ENCODE measurements around the gene IKBKG.

IKBKG gene

DNA sequence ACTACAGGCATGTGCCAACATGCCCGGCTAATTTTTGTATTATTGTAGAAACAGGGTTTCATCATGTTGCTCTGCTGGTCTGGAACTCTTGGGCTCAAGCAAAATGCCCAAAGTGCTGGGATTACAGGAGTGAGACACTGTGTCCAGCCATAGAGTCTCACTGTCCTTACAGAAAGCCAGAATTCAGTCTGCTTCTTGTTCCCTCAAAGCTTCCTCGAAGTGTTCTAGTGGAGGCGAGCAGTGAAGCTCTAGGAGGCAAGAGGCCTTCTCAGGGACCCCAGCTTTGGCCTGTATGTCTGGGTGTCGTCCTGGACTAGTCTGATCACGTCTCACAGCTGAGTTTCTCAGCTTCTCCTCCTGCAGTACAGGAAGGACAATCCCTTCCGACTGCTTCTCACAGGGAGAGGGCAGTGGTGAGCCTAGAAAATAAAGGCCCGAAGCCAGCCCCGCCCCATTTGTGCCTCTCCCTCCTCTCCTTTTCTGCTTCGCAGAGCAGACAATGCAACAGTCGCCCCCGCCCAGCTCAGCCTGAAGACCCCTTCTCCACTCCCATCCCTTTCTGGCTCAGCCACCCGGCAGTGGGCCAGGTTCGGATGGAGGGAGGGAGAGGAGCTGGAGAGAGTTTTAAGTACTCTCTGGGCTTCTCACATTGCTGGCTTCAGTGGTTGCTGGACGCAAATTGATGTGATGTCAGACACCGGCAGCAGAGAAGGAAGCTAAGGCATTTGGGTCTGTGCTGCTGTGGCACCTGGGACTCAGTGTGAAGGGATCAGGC, 20.3 kb upstream of the IKBKG start:
- no peak overlapping the region for H4K8ac ChIP-seq (ENCODE audit: low read depth, low read length)
- H3K9me3 ChIP-seq (replicated peaks in 1 of 2; ENCODE audit: control insufficient read depth in 2 of 2, insufficient read depth in 1 of 2, low read depth in 1 of 2, low read length in 2 of 2) = no peaks in the 10 kb centered on the region
- H2BK15ac ChIP-seq (ENCODE audit: low read length) = no peak overlapping the region
- no peak overlapping the region for H4K91ac ChIP-seq (ENCODE audit: low read depth, low read length, poor library complexity)
- no peak overlapping the region for H2BK5ac ChIP-seq (ENCODE audit: low read length)
- H3K9ac ChIP-seq (ENCODE audit: low read depth, low read length, poor library complexity) = peak overlapping the region; percentile 63
- no peak overlapping the region for H2BK120ac ChIP-seq (ENCODE audit: low read depth, low read length)
- no peak overlapping the region for H3K23ac ChIP-seq (ENCODE audit: low read depth, low read length, poor library complexity)
- no CpG with 5 or more reads among the region's 15 CpGs for WGBS, 2 donors (ENCODE audit: extremely low coverage in 2 of 2, insufficient read length in 2 of 2, insufficient replicate concordance in 1 of 2)
- peak overlapping the region; percentile 73 for H2AFZ ChIP-seq (ENCODE audit: low read length)
- no peaks in the 10 kb centered on the region for H3K27me3 ChIP-seq (ENCODE audit: control insufficient read depth in 3 of 3, insufficient read depth in 3 of 3, low read depth in 1 of 3, low read length in 3 of 3)
- peak overlapping the region; percentile 43 for H3K4me2 ChIP-seq (ENCODE audit: insufficient read depth, low read length, poor library complexity, severe bottlenecking)
- peaks cover 0 to 8% of the 10 kb centered on the region in 2 donors for H3K36me3 ChIP-seq (replicated peaks in 1 of 2; ENCODE audit: control insufficient read depth in 2 of 2, insufficient read depth in 2 of 2, low read length in 2 of 2)
- H3K14ac ChIP-seq (ENCODE audit: low read length) = no peak overlapping the region
- H3K4ac ChIP-seq (ENCODE audit: low read length) = no peak overlapping the region
- peak overlapping the region; percentile 71 for H3K18ac ChIP-seq (ENCODE audit: low read length)
- DNase-seq (ENCODE audit: low spot score) = peak; percentile 50
- no peak overlapping the region for H2AK5ac ChIP-seq (ENCODE audit: low read depth, low read length)
- H3K27ac ChIP-seq (replicated peaks; ENCODE audit: low read length) = peak overlapping the region; percentile 60
- H3K4me1 ChIP-seq (ENCODE audit: control insufficient read depth in 2 of 2, insufficient read depth in 1 of 2, low read depth in 1 of 2, low read length in 2 of 2) = peaks cover 3 to 7% of the 10 kb centered on the region in 2 donors
- no peak overlapping the region for H2BK12ac ChIP-seq (ENCODE audit: low read length)
- no peaks in the 10 kb centered on the region for H3K79me1 ChIP-seq (ENCODE audit: low read depth, low read length)
- no peak overlapping the region for H3K4me3 ChIP-seq (ENCODE audit: low read length in 2 of 2)

DNA sequence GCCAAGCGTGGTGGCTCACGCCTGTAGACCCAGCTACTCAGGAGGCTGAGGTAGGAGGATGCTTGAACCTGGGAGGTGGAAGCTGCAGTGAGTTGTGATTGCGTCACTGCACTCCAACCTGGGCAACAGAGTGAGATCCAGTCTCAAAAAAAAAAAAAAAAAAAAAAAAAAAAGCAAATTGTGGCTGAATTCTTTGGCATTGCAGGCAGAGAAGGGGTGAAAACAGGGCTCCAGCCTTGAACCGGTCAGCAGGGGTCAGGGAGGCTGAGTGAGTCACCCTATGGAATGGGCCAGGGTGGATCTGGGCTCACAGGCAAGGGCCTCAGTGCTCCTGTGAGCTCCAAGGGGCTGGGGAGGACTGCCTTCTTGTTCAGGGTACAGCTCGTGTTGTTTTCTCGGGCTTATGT, 18.2 kb upstream of the IKBKG start:
- Histone ChIP-seq H3K18ac (ENCODE audit: low read length) (no peak overlapping the region), H2BK15ac (ENCODE audit: low read length) (no peak overlapping the region), H2BK12ac (ENCODE audit: low read length) (no peak overlapping the region), H3K36me3 (replicated peaks in 1 of 2; ENCODE audit: control insufficient read depth in 2 of 2, insufficient read depth in 2 of 2, low read length in 2 of 2) (peaks cover 18 to 29% of the 10 kb centered on the region in 2 donors), H3K4me1 (ENCODE audit: control insufficient read depth in 2 of 2, insufficient read depth in 1 of 2, low read depth in 1 of 2, low read length in 2 of 2) (peaks cover 3 to 7% of the 10 kb centered on the region in 2 donors), H4K91ac (ENCODE audit: low read depth, low read length, poor library complexity) (no peak overlapping the region), H3K4ac (ENCODE audit: low read length) (no peak overlapping the region), H2BK120ac (ENCODE audit: low read depth, low read length) (no peak overlapping the region), H2BK5ac (ENCODE audit: low read length) (no peak overlapping the region), H3K9me3 (replicated peaks in 1 of 2; ENCODE audit: control insufficient read depth in 2 of 2, insufficient read depth in 1 of 2, low read depth in 1 of 2, low read length in 2 of 2) (no peaks in the 10 kb centered on the region), H3K79me1 (ENCODE audit: low read depth, low read length) (no peaks in the 10 kb centered on the region), H3K9ac (ENCODE audit: low read depth, low read length, poor library complexity) (no peak overlapping the region), H3K27me3 (ENCODE audit: control insufficient read depth in 3 of 3, insufficient read depth in 3 of 3, low read depth in 1 of 3, low read length in 3 of 3) (no peaks in the 10 kb centered on the region), H4K8ac (ENCODE audit: low read depth, low read length) (no peak overlapping the region), H2AK5ac (ENCODE audit: low read depth, low read length) (no peak overlapping the region), H3K4me3 (ENCODE audit: low read length in 2 of 2) (no peak overlapping the region), H3K14ac (ENCODE audit: low read length) (no peak overlapping the region), H3K27ac (replicated peaks; ENCODE audit: low read length) (no peak overlapping the region), H3K4me2 (ENCODE audit: insufficient read depth, low read length, poor library complexity, severe bottlenecking) (no peak overlapping the region), H3K23ac (ENCODE audit: low read depth, low read length, poor library complexity) (no peak overlapping the region), H2AFZ (ENCODE audit: low read length) (no peak overlapping the region)
- DNase-seq (ENCODE audit: low spot score) = no peak
- no CpG with 5 or more reads among the region's 6 CpGs for WGBS, 2 donors (ENCODE audit: extremely low coverage in 2 of 2, insufficient read length in 2 of 2, insufficient replicate concordance in 1 of 2)

DNA sequence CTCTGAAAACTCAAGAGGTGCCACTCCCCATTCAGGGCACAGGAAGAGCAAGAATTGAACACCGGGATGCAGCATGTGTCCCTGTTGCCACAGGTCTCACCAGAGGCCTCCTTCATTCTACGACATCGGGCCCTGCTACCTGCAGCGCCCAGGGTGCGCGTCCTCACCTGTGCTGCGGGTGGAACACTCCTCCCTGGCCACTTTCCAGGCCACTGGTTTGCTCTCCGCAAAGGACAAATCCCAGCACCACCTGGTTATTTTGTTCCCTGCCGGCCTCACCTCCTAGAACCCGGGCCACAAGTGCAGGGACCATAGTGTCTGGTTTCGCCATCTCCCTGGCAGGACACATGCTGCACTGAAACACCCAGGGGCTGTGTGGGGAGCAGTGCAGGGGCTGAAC, 17.1 kb upstream of the IKBKG start:
- Histone ChIP-seq H3K9ac (ENCODE audit: low read depth, low read length, poor library complexity) (no peak overlapping the region), H3K36me3 (replicated peaks in 1 of 2; ENCODE audit: control insufficient read depth in 2 of 2, insufficient read depth in 2 of 2, low read length in 2 of 2) (peaks cover 26 to 38% of the 10 kb centered on the region in 2 donors), H3K4me1 (ENCODE audit: control insufficient read depth in 2 of 2, insufficient read depth in 1 of 2, low read depth in 1 of 2, low read length in 2 of 2) (peaks cover 3 to 7% of the 10 kb centered on the region in 2 donors), H2BK5ac (ENCODE audit: low read length) (no peak overlapping the region), H3K79me1 (ENCODE audit: low read depth, low read length) (no peaks in the 10 kb centered on the region), H2BK15ac (ENCODE audit: low read length) (no peak overlapping the region), H2AK5ac (ENCODE audit: low read depth, low read length) (no peak overlapping the region), H4K8ac (ENCODE audit: low read depth, low read length) (no peak overlapping the region), H2AFZ (ENCODE audit: low read length) (no peak overlapping the region), H3K27me3 (ENCODE audit: control insufficient read depth in 3 of 3, insufficient read depth in 3 of 3, low read depth in 1 of 3, low read length in 3 of 3) (no peaks in the 10 kb centered on the region), H4K91ac (ENCODE audit: low read depth, low read length, poor library complexity) (no peak overlapping the region), H3K4ac (ENCODE audit: low read length) (no peak overlapping the region), H3K18ac (ENCODE audit: low read length) (no peak overlapping the region), H3K14ac (ENCODE audit: low read length) (no peak overlapping the region), H3K23ac (ENCODE audit: low read depth, low read length, poor library complexity) (no peak overlapping the region), H3K27ac (replicated peaks; ENCODE audit: low read length) (no peak overlapping the region), H3K4me3 (ENCODE audit: low read length in 2 of 2) (no peak overlapping the region), H3K9me3 (replicated peaks in 1 of 2; ENCODE audit: control insufficient read depth in 2 of 2, insufficient read depth in 1 of 2, low read depth in 1 of 2, low read length in 2 of 2) (no peaks in the 10 kb centered on the region), H2BK12ac (ENCODE audit: low read length) (no peak overlapping the region), H2BK120ac (ENCODE audit: low read depth, low read length) (no peak overlapping the region), H3K4me2 (ENCODE audit: insufficient read depth, low read length, poor library complexity, severe bottlenecking) (no peak overlapping the region)
- WGBS, 2 donors (ENCODE audit: extremely low coverage in 2 of 2, insufficient read length in 2 of 2, insufficient replicate concordance in 1 of 2) = no CpG with 5 or more reads among the region's 11 CpGs
- DNase-seq (ENCODE audit: low spot score) = no peak

DNA sequence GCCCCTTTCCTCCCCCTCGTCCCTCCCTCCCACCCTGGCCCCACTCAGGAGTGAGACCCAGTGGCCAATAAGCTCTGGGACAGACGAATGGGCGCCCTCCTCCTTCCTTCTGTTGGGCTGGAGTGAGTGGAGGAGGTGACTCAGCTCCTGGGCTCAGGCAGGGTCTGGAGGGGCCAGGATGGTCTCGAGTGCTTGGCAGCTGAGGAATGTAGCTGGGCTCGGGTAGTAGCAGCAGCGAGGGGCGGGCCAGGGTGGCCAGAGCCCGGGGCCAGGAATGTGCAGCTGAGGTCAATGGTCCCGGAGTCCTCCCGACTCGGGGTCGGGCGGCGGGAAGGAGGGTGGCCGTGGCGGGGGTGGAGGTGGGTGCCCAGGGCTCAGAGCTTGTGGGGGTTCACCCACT, 15.8 kb upstream of the IKBKG start:
- no peak overlapping the region for H3K27ac ChIP-seq (replicated peaks; ENCODE audit: low read length)
- WGBS, 2 donors (ENCODE audit: extremely low coverage in 2 of 2, insufficient read length in 2 of 2, insufficient replicate concordance in 1 of 2) = no CpG with 5 or more reads among the region's 16 CpGs
- no peak overlapping the region for H3K4ac ChIP-seq (ENCODE audit: low read length)
- H3K9ac ChIP-seq (ENCODE audit: low read depth, low read length, poor library complexity) = no peak overlapping the region
- no peak overlapping the region for H2BK12ac ChIP-seq (ENCODE audit: low read length)
- H3K18ac ChIP-seq (ENCODE audit: low read length) = no peak overlapping the region
- no peak overlapping the region for H4K91ac ChIP-seq (ENCODE audit: low read depth, low read length, poor library complexity)
- H3K4me3 ChIP-seq (ENCODE audit: low read length in 2 of 2) = no peak overlapping the region
- no peak overlapping the region for H2BK15ac ChIP-seq (ENCODE audit: low read length)
- no peak overlapping the region for H3K23ac ChIP-seq (ENCODE audit: low read depth, low read length, poor library complexity)
- H3K27me3 ChIP-seq (ENCODE audit: control insufficient read depth in 3 of 3, insufficient read depth in 3 of 3, low read depth in 1 of 3, low read length in 3 of 3) = no peaks in the 10 kb centered on the region
- no peak overlapping the region for H2BK5ac ChIP-seq (ENCODE audit: low read length)
- H4K8ac ChIP-seq (ENCODE audit: low read depth, low read length) = no peak overlapping the region
- no peaks in the 10 kb centered on the region for H3K79me1 ChIP-seq (ENCODE audit: low read depth, low read length)
- H2AK5ac ChIP-seq (ENCODE audit: low read depth, low read length) = no peak overlapping the region
- H3K4me1 ChIP-seq (ENCODE audit: control insufficient read depth in 2 of 2, insufficient read depth in 1 of 2, low read depth in 1 of 2, low read length in 2 of 2) = peaks cover 3 to 7% of the 10 kb centered on the region in 2 donors
- H3K9me3 ChIP-seq (replicated peaks in 1 of 2; ENCODE audit: control insufficient read depth in 2 of 2, insufficient read depth in 1 of 2, low read depth in 1 of 2, low read length in 2 of 2) = no peaks in the 10 kb centered on the region
- H3K36me3 ChIP-seq (replicated peaks in 1 of 2; ENCODE audit: control insufficient read depth in 2 of 2, insufficient read depth in 2 of 2, low read length in 2 of 2) = peaks cover 27 to 49% of the 10 kb centered on the region in 2 donors
- H3K4me2 ChIP-seq (ENCODE audit: insufficient read depth, low read length, poor library complexity, severe bottlenecking) = no peak overlapping the region
- no peak overlapping the region for H2BK120ac ChIP-seq (ENCODE audit: low read depth, low read length)
- H3K14ac ChIP-seq (ENCODE audit: low read length) = no peak overlapping the region
- no peak for DNase-seq (ENCODE audit: low spot score)
- H2AFZ ChIP-seq (ENCODE audit: low read length) = no peak overlapping the region

All from neuronal stem cell (in vitro differentiated cells).